ENCODE measurements around the gene COL17A1. TPM values are rescaled to one million over a fixed set of nuclear protein-coding genes. Genes with fewer than 3 reads are reported as not detected.

The COL17A1 gene
- total and polyA plus RNA-seq, 8 donors, result 0.45 to 53.3 (median 4.5) TPM

- WGBS, 5 donors, result 69 to 82% (median 81%) methylated on average over 5 of the region's 5 CpGs
- Histone ChIP-seq H3K36me3 (no peaks in the 10 kb centered on the region), H3K4me3 (no peak overlapping the region), H3K27me3 (no peaks in the 10 kb centered on the region), H3K4me1 (peaks cover 0 to 2% (median 0%) of the 10 kb centered on the region in 4 donors), H3K9me3 (no peaks in the 10 kb centered on the region), H3K27ac (no peak overlapping the region)
- TF ChIP-seq CTCF (IDR thresholded peaks at IDR 0.05) (no peak), EP300 (IDR thresholded peaks at IDR 0.05) (no peak), POLR2AphosphoS5 (IDR thresholded peaks at IDR 0.05) (no peak), POLR2A (IDR thresholded peaks at IDR 0.05) (no peak)
- intact Hi-C loops (cut with DNase I; ENCODE audit: low total_unique reads), result no loop called here
- DNase-seq, result no peak
These were observed 3.7 kb downstream of the COL17A1 start for GRCh38 chr10:104081998-104082397.

GRCh38 chr10:104080762-104081161 lies 4.9 kb downstream of the COL17A1 start:
- Histone ChIP-seq H3K36me3 (no peaks in the 10 kb centered on the region), H3K27ac (no peak overlapping the region), H3K27me3 (no peaks in the 10 kb centered on the region), H3K4me1 (peaks cover 0 to 7% (median 0%) of the 10 kb centered on the region in 4 donors), H3K4me3 (no peak overlapping the region), H3K9me3 (no peaks in the 10 kb centered on the region)
- TF ChIP-seq POLR2AphosphoS5 (IDR thresholded peaks at IDR 0.05), result no peak
- TF ChIP-seq CTCF (IDR thresholded peaks at IDR 0.05), result peak in 1 of 7 experiments; percentile 10
- TF ChIP-seq POLR2A (IDR thresholded peaks at IDR 0.05), result no peak
- no peak for TF ChIP-seq EP300 (IDR thresholded peaks at IDR 0.05)
- intact Hi-C loops (cut with DNase I; ENCODE audit: low total_unique reads), result no loop called here
- peak in 1 of 2 donors; percentile 58 for DNase-seq
- WGBS, 5 donors, result 43 to 59% (median 53%) methylated on average over 1 of the region's 1 CpG

- 72 to 88% (median 80%) methylated on average over 5 of the region's 5 CpGs for WGBS, 5 donors
- Histone ChIP-seq H3K27me3 (no peaks in the 10 kb centered on the region), H3K27ac (no peak overlapping the region), H3K36me3 (no peaks in the 10 kb centered on the region), H3K4me3 (no peak overlapping the region), H3K4me1 (peaks cover 0 to 7% (median 0%) of the 10 kb centered on the region in 4 donors), H3K9me3 (no peaks in the 10 kb centered on the region)
- no peak for DNase-seq
- intact Hi-C loops (cut with DNase I; ENCODE audit: low total_unique reads), result no loop called here
- TF ChIP-seq CTCF (IDR thresholded peaks at IDR 0.05) (no peak), EP300 (IDR thresholded peaks at IDR 0.05) (no peak), POLR2AphosphoS5 (IDR thresholded peaks at IDR 0.05) (no peak), POLR2A (IDR thresholded peaks at IDR 0.05) (no peak)
These were observed 8.0 kb downstream of the COL17A1 start for GRCh38 chr10:104077663-104078151.

- no peaks in the 10 kb centered on the region for H3K27me3 ChIP-seq
- 31 to 72% (median 40%) methylated on average over 3 of the region's 3 CpGs for WGBS, 5 donors
- H3K4me3 ChIP-seq, result no peak overlapping the region
- H3K36me3 ChIP-seq, result no peaks in the 10 kb centered on the region
- intact Hi-C loops (cut with DNase I; ENCODE audit: low total_unique reads), result no loop called here
- DNase-seq, result peak in 1 of 2 donors; percentile 19
- no peaks in the 10 kb centered on the region for H3K9me3 ChIP-seq
- H3K4me1 ChIP-seq, result peaks cover 0 to 7% (median 0%) of the 10 kb centered on the region in 4 donors
- no peak overlapping the region for H3K27ac ChIP-seq
- TF ChIP-seq POLR2A (IDR thresholded peaks at IDR 0.05), result no peak
- no peak for TF ChIP-seq POLR2AphosphoS5 (IDR thresholded peaks at IDR 0.05)
- no peak for TF ChIP-seq EP300 (IDR thresholded peaks at IDR 0.05)
- no peak for TF ChIP-seq CTCF (IDR thresholded peaks at IDR 0.05)
These were observed 8.4 kb downstream of the COL17A1 start for GRCh38 chr10:104077247-104077646.

Measured in stomach (tissue), 9 donors.